ENCODE measurements around the gene TTLL13. TPM values are rescaled to one million over a fixed set of nuclear protein-coding genes. Genes with fewer than 3 reads are reported as not detected.

TTLL13 gene
- polyA plus RNA-seq, 1 donor from 2014 or later, result 0.33 TPM

DNA sequence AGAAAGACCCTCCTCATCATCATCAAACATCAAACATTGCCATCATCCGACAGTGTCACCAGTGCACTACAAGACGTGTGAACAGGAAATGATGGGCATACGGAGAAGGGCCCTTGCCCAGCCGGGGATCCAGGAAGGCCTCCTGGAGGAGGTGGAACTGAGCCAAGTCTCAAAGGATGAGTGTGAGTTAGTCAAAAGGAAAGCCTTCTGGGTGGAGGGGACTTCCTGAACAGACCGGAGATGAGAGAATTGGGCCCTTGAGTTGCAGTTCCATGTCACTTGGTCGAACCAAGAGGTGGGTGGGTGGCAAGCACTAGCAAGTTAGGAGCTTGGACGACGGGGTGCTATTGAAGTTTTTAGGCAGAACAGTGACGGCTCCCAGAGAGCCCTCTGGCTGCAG, 39.8 kb upstream of the TTLL13 start:
- no peaks in the 10 kb centered on the region for H3K9me2 ChIP-seq (ENCODE audit: insufficient read depth, low read length)
- H3K4me2 ChIP-seq (ENCODE audit: low read length), result no peak overlapping the region
- no peaks in the 10 kb centered on the region for H3K9me3 ChIP-seq (ENCODE audit: low read length)
- TF ChIP-seq, protein P1, sequence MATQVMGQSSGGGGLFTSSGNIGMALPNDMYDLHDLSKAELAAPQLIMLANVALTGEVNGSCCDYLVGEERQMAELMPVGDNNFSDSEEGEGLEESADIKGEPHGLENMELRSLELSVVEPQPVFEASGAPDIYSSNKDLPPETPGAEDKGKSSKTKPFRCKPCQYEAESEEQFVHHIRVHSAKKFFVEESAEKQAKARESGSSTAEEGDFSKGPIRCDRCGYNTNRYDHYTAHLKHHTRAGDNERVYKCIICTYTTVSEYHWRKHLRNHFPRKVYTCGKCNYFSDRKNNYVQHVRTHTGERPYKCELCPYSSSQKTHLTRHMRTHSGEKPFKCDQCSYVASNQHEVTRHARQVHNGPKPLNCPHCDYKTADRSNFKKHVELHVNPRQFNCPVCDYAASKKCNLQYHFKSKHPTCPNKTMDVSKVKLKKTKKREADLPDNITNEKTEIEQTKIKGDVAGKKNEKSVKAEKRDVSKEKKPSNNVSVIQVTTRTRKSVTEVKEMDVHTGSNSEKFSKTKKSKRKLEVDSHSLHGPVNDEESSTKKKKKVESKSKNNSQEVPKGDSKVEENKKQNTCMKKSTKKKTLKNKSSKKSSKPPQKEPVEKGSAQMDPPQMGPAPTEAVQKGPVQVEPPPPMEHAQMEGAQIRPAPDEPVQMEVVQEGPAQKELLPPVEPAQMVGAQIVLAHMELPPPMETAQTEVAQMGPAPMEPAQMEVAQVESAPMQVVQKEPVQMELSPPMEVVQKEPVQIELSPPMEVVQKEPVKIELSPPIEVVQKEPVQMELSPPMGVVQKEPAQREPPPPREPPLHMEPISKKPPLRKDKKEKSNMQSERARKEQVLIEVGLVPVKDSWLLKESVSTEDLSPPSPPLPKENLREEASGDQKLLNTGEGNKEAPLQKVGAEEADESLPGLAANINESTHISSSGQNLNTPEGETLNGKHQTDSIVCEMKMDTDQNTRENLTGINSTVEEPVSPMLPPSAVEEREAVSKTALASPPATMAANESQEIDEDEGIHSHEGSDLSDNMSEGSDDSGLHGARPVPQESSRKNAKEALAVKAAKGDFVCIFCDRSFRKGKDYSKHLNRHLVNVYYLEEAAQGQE (IDR thresholded peaks at IDR 0.05; ENCODE audit: borderline replicate concordance), result no peak
- TF ChIP-seq POLR2AphosphoS5 (IDR thresholded peaks at IDR 0.05) (no peak), SMC3 (conservative IDR thresholded peaks at IDR 0.05; ENCODE audit: poor library complexity) (no peak), MXI1 (conservative IDR thresholded peaks at IDR 0.05; ENCODE audit: poor library complexity, severe bottlenecking) (no peak), EP300 (conservative IDR thresholded peaks at IDR 0.05; ENCODE audit: poor library complexity, severe bottlenecking) (no peak), TAF1 (IDR thresholded peaks at IDR 0.05; ENCODE audit: low read depth) (no peak), RAD21 (conservative IDR thresholded peaks at IDR 0.05) (no peak), EZH2 (IDR thresholded peaks at IDR 0.05; ENCODE audit: borderline replicate concordance, insufficient read depth, low read length, poor library complexity, severe bottlenecking) (no peak)
- TF ChIP-seq, protein P2, sequence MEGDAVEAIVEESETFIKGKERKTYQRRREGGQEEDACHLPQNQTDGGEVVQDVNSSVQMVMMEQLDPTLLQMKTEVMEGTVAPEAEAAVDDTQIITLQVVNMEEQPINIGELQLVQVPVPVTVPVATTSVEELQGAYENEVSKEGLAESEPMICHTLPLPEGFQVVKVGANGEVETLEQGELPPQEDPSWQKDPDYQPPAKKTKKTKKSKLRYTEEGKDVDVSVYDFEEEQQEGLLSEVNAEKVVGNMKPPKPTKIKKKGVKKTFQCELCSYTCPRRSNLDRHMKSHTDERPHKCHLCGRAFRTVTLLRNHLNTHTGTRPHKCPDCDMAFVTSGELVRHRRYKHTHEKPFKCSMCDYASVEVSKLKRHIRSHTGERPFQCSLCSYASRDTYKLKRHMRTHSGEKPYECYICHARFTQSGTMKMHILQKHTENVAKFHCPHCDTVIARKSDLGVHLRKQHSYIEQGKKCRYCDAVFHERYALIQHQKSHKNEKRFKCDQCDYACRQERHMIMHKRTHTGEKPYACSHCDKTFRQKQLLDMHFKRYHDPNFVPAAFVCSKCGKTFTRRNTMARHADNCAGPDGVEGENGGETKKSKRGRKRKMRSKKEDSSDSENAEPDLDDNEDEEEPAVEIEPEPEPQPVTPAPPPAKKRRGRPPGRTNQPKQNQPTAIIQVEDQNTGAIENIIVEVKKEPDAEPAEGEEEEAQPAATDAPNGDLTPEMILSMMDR (IDR thresholded peaks at IDR 0.05; ENCODE audit: poor library complexity, severe bottlenecking), result no peak
- no peak overlapping the region for H3K9ac ChIP-seq (ENCODE audit: low read length)
- H3K36me3 ChIP-seq (ENCODE audit: insufficient read depth, low read length), result no peaks in the 10 kb centered on the region
- H3K27ac ChIP-seq (ENCODE audit: low read length), result no peak overlapping the region
- peaks cover 23% of the 10 kb centered on the region for H3K79me2 ChIP-seq (replicated peaks; ENCODE audit: insufficient read depth, low read length)
- no peaks in the 10 kb centered on the region for H4K20me1 ChIP-seq (ENCODE audit: insufficient read depth)
- H3F3A ChIP-seq (ENCODE audit: insufficient read depth, low read length, poor library complexity, severe bottlenecking), result no peaks in the 10 kb centered on the region
- H2AFZ ChIP-seq (ENCODE audit: low read depth, low read length), result no peak overlapping the region
- no peaks in the 10 kb centered on the region for H3K27me3 ChIP-seq (ENCODE audit: insufficient read depth, low read depth, low read length)
- H3K4me3 ChIP-seq (ENCODE audit: low read length), result no peak overlapping the region

DNA sequence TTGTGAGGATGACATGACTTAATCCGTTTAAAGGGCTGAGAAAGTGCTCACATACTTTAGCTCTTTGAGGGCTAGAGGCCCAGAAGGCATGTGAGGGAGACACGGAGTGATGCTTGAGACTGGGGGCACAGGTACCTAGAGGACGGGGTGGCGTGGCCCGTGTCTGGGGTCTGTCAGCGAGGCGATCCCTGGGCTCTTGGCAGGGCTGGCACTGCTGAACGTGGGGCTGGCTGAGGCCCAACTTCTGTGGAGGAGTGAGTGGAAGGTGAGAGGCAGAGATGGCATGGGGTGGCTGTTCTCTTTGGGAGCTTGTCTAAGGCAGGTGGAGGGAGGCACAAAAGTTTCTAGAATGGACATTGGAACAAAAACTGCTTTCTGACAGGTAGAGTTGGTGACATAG, 38.8 kb upstream of the TTLL13 start:
- Histone ChIP-seq H3F3A (ENCODE audit: insufficient read depth, low read length, poor library complexity, severe bottlenecking) (no peaks in the 10 kb centered on the region), H3K27me3 (ENCODE audit: insufficient read depth, low read depth, low read length) (no peaks in the 10 kb centered on the region), H3K36me3 (ENCODE audit: insufficient read depth, low read length) (no peaks in the 10 kb centered on the region), H2AFZ (ENCODE audit: low read depth, low read length) (no peak overlapping the region), H3K4me2 (ENCODE audit: low read length) (no peak overlapping the region), H3K79me2 (replicated peaks; ENCODE audit: insufficient read depth, low read length) (peaks cover 23% of the 10 kb centered on the region), H3K27ac (ENCODE audit: low read length) (no peak overlapping the region), H4K20me1 (ENCODE audit: insufficient read depth) (no peaks in the 10 kb centered on the region), H3K9me3 (ENCODE audit: low read length) (no peaks in the 10 kb centered on the region), H3K9me2 (ENCODE audit: insufficient read depth, low read length) (no peaks in the 10 kb centered on the region), H3K4me3 (ENCODE audit: low read length) (no peak overlapping the region), H3K9ac (ENCODE audit: low read length) (no peak overlapping the region)
- no peak for TF ChIP-seq MXI1 (conservative IDR thresholded peaks at IDR 0.05; ENCODE audit: poor library complexity, severe bottlenecking)
- no peak for TF ChIP-seq POLR2AphosphoS5 (IDR thresholded peaks at IDR 0.05)
- no peak for TF ChIP-seq EP300 (conservative IDR thresholded peaks at IDR 0.05; ENCODE audit: poor library complexity, severe bottlenecking)
- no peak for TF ChIP-seq EZH2 (IDR thresholded peaks at IDR 0.05; ENCODE audit: borderline replicate concordance, insufficient read depth, low read length, poor library complexity, severe bottlenecking)
- TF ChIP-seq, protein P2 (IDR thresholded peaks at IDR 0.05; ENCODE audit: poor library complexity, severe bottlenecking), result no peak
- TF ChIP-seq RAD21 (conservative IDR thresholded peaks at IDR 0.05), result no peak
- no peak for TF ChIP-seq SMC3 (conservative IDR thresholded peaks at IDR 0.05; ENCODE audit: poor library complexity)
- TF ChIP-seq TAF1 (IDR thresholded peaks at IDR 0.05; ENCODE audit: low read depth), result no peak
- TF ChIP-seq, protein P1 (IDR thresholded peaks at IDR 0.05; ENCODE audit: borderline replicate concordance), result no peak
